Measurements from ENCODE around the gene TUBA8.

The TUBA8 gene

DNA sequence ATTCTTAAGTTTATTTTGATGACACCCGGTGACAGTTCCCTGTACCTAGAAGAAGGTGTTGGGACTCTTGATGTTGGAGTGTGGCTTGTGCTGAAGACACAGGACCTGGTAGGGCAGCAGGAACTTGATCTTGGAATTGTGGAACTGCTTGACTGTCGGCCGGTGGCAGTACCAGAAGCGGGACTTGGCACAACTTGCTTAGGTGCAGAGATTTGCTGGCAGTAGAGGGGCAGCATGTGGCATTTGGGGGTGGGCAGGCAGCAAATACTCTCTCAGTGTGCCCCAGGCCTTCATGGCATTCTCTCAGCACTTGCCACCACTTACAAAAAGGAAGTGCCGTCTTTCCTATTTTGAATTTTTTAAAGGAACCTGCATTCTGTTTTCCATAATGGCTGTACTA is 29.2 kb upstream of the TUBA8 start:
- TF ChIP-seq EP300 (IDR thresholded peaks at IDR 0.05; ENCODE audit: borderline replicate concordance), result no peak
- no peak for TF ChIP-seq USF1 (IDR thresholded peaks at IDR 0.05)
- no peak for TF ChIP-seq REST (IDR thresholded peaks at IDR 0.05; ENCODE audit: low read depth)
- TF ChIP-seq EGR1 (IDR thresholded peaks at IDR 0.05), result no peak
- TF ChIP-seq FOXM1 (IDR thresholded peaks at IDR 0.05; ENCODE audit: borderline replicate concordance, low read depth), result no peak
- no peak for TF ChIP-seq YY1 (IDR thresholded peaks at IDR 0.05; ENCODE audit: low read depth)
- TF ChIP-seq TAF1 (IDR thresholded peaks at IDR 0.05; ENCODE audit: low read depth), result no peak
- no peak for TF ChIP-seq TCF12 (IDR thresholded peaks at IDR 0.05; ENCODE audit: low read depth)
- no peak for TF ChIP-seq CREB1 (IDR thresholded peaks at IDR 0.05; ENCODE audit: low read depth)
- no peak for TF ChIP-seq TEAD4 (IDR thresholded peaks at IDR 0.05)
- TF ChIP-seq CEBPB (IDR thresholded peaks at IDR 0.05), result no peak
- no peak for TF ChIP-seq ZBTB7A (IDR thresholded peaks at IDR 0.05; ENCODE audit: low read depth)
- TF ChIP-seq NFIC (IDR thresholded peaks at IDR 0.05), result no peak
- TF ChIP-seq MAX (IDR thresholded peaks at IDR 0.05), result no peak
- TF ChIP-seq RAD21 (IDR thresholded peaks at IDR 0.05; ENCODE audit: low read depth), result no peak

DNA sequence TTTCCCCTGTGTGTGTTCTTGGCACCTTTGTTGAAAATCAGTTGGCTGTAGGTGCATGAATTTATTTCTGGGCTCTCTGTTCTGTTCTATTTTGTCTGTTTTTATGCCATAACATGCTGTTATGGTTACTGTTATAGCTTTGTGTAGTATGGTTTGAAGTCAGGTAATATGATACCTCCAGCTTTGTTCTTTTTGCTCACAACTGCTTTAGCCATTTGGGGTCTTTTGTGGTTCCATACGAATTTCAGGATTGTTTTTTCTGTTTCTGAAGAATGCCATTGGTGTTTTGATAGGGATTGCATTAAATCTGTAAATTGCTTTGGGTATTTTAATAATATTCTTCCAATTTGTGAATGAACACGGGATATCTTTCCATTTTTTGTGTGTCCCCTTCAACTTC is 28.1 kb upstream of the TUBA8 start:
- TF ChIP-seq FOXM1 (IDR thresholded peaks at IDR 0.05; ENCODE audit: borderline replicate concordance, low read depth) (no peak), CEBPB (IDR thresholded peaks at IDR 0.05) (no peak), MAX (IDR thresholded peaks at IDR 0.05) (no peak), REST (IDR thresholded peaks at IDR 0.05; ENCODE audit: low read depth) (no peak), TAF1 (IDR thresholded peaks at IDR 0.05; ENCODE audit: low read depth) (no peak), TEAD4 (IDR thresholded peaks at IDR 0.05) (no peak), CREB1 (IDR thresholded peaks at IDR 0.05; ENCODE audit: low read depth) (no peak), EGR1 (IDR thresholded peaks at IDR 0.05) (no peak), YY1 (IDR thresholded peaks at IDR 0.05; ENCODE audit: low read depth) (no peak), RAD21 (IDR thresholded peaks at IDR 0.05; ENCODE audit: low read depth) (no peak), NFIC (IDR thresholded peaks at IDR 0.05) (no peak), EP300 (IDR thresholded peaks at IDR 0.05; ENCODE audit: borderline replicate concordance) (no peak)

DNA sequence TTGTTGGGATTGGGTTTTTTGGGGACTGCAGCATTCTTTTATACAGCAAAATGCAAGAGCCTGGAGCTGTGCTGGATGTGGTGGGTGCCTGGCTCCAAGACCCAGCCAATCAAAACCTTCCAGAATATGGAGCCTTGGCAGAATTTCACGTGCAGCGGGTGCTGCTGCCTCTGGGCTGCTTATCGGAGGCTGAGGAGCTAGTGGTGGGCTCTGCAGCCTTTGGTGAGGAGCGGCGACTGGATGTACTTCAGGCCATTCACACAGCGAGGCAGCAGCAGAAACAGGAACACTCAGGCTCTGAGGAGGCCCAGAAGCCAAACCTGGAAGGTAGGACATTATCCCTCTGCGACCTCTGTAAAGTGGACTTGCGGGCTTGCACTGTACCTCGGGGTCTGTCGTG is 27.2 kb upstream of the TUBA8 start:
- TF ChIP-seq CREB1 (IDR thresholded peaks at IDR 0.05; ENCODE audit: low read depth) (no peak), TCF12 (IDR thresholded peaks at IDR 0.05; ENCODE audit: low read depth) (no peak), MAX (IDR thresholded peaks at IDR 0.05) (no peak), USF1 (IDR thresholded peaks at IDR 0.05) (no peak), NFIC (IDR thresholded peaks at IDR 0.05) (no peak), YY1 (IDR thresholded peaks at IDR 0.05; ENCODE audit: low read depth) (no peak), REST (IDR thresholded peaks at IDR 0.05; ENCODE audit: low read depth) (no peak), RAD21 (IDR thresholded peaks at IDR 0.05; ENCODE audit: low read depth) (no peak), EP300 (IDR thresholded peaks at IDR 0.05; ENCODE audit: borderline replicate concordance) (no peak), FOXM1 (IDR thresholded peaks at IDR 0.05; ENCODE audit: borderline replicate concordance, low read depth) (no peak), ZBTB7A (IDR thresholded peaks at IDR 0.05; ENCODE audit: low read depth) (no peak), EGR1 (IDR thresholded peaks at IDR 0.05) (no peak), TAF1 (IDR thresholded peaks at IDR 0.05; ENCODE audit: low read depth) (no peak), CEBPB (IDR thresholded peaks at IDR 0.05) (no peak), TEAD4 (IDR thresholded peaks at IDR 0.05) (no peak)

DNA sequence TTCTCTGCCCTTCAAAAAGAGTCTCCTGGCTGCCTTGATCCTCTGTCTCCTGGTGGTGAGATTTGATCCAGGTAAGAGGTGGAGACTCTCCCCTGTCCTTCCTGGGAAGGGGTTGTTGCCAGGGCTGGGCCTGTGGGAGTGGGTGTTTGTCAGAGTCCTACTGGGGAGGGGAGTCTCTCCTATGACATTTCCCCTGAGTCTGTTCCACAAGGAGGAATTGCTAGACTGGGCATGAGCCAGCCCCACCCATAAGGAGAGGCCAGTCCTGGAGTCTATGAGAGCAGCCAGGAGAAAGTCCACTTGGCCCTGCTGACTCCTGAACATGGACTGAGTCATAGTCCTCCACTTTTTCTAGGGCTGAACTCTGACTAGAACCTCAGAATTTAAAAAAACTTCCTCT is 25.4 kb upstream of the TUBA8 start:
- no peak for TF ChIP-seq TEAD4 (IDR thresholded peaks at IDR 0.05)
- no peak for TF ChIP-seq RAD21 (IDR thresholded peaks at IDR 0.05; ENCODE audit: low read depth)
- no peak for TF ChIP-seq CREB1 (IDR thresholded peaks at IDR 0.05; ENCODE audit: low read depth)
- no peak for TF ChIP-seq MAX (IDR thresholded peaks at IDR 0.05)
- no peak for TF ChIP-seq EGR1 (IDR thresholded peaks at IDR 0.05)
- no peak for TF ChIP-seq REST (IDR thresholded peaks at IDR 0.05; ENCODE audit: low read depth)
- TF ChIP-seq EP300 (IDR thresholded peaks at IDR 0.05; ENCODE audit: borderline replicate concordance), result no peak
- no peak for TF ChIP-seq NFIC (IDR thresholded peaks at IDR 0.05)
